ENCODE measurements around the gene MB21D2. TPM values are rescaled to one million over a fixed set of nuclear protein-coding genes. Genes with fewer than 3 reads are reported as not detected.

The MB21D2 gene
- total RNA-seq, 2 experiments from 2014 or later: 6.6 to 7.7 TPM

- Mint-ChIP-seq H3K27me3 (peaks cover 2% of the 10 kb centered on the region), H3K4me1 (peaks cover 30% of the 10 kb centered on the region), H3K4me3 (no peak overlapping the region), H3K36me3 (ENCODE audit: low read depth) (no peaks in the 10 kb centered on the region), H3K9me3 (no peaks in the 10 kb centered on the region), H3K27ac (peak overlapping the region; percentile 37)
- POLR2A ChIA-PET: no interaction called here
- CTCF ChIA-PET: interaction anchor here (0.6 to 1.8 kb wide), 3 partner anchors 15 to 224 kb away, joined by 4 to 7 read pairs (median 7); partner anchors contain the start of gene MB21D2
- DNase-seq: no peak
Measured at GRCh38 chr3:192818126-192818525, 99.5 kb downstream of the MB21D2 start.

- no peaks in the 10 kb centered on the region for H3K9me3 Mint-ChIP-seq
- peak overlapping the region; percentile 37 for H3K27ac Mint-ChIP-seq
- POLR2A ChIA-PET: no interaction called here
- peaks cover 30% of the 10 kb centered on the region for H3K4me1 Mint-ChIP-seq
- DNase-seq: no peak
- CTCF ChIA-PET: interaction anchor here (0.6 to 1.8 kb wide), 5 partner anchors 15 to 225 kb away, joined by 3 to 7 read pairs (median 4); partner anchors contain the start of gene MB21D2
- no peak overlapping the region for H3K4me3 Mint-ChIP-seq
- peaks cover 2% of the 10 kb centered on the region for H3K27me3 Mint-ChIP-seq
- H3K36me3 Mint-ChIP-seq (ENCODE audit: low read depth): no peaks in the 10 kb centered on the region
Measured at GRCh38 chr3:192817506-192817905, 100.2 kb downstream of the MB21D2 start.

DNA sequence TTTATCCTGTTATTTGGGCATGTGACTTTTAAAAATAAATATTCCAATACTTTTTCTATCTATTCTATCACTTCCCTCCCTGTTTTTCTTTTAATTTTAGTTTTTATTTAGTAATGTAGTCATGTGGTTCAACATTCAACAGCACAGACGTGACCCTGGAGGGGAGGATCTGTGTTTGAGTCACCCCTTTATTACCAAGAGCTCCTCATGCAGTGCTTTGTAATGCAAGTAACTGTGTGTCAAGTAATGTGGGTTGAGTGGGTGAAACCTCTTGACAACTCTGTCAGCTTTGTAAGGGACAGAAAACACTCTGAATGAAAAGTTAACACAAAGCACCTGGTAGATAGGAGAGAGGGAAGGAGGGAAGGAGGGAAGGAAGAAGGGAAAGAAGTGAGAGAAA is 100.6 kb downstream of the MB21D2 start:
- H3K27ac Mint-ChIP-seq: peak overlapping the region; percentile 52
- no peak for DNase-seq
- H3K4me1 Mint-ChIP-seq: peaks cover 30% of the 10 kb centered on the region
- no peak overlapping the region for H3K4me3 Mint-ChIP-seq
- no peaks in the 10 kb centered on the region for H3K36me3 Mint-ChIP-seq (ENCODE audit: low read depth)
- no peaks in the 10 kb centered on the region for H3K9me3 Mint-ChIP-seq
- ChIA-PET POLR2A (no interaction called here), CTCF (interaction anchor here (0.8 to 2.3 kb wide), 6 partner anchors 15 to 225 kb away, joined by 3 to 7 read pairs (median 4); partner anchors contain the start of gene MB21D2)
- H3K27me3 Mint-ChIP-seq: peaks cover 2% of the 10 kb centered on the region

GRCh38 chr3:192816351-192816750 is 101.3 kb downstream of the MB21D2 start:
- no peak overlapping the region for H3K27ac Mint-ChIP-seq
- ChIA-PET POLR2A (no interaction called here), CTCF (interaction anchor here (0.8 to 2.3 kb wide), 10 partner anchors 13 to 224 kb away, joined by 3 to 7 read pairs (median 3); partner anchors contain the start of gene MB21D2)
- peaks cover 2% of the 10 kb centered on the region for H3K27me3 Mint-ChIP-seq
- H3K36me3 Mint-ChIP-seq (ENCODE audit: low read depth): no peaks in the 10 kb centered on the region
- no peaks in the 10 kb centered on the region for H3K9me3 Mint-ChIP-seq
- H3K4me3 Mint-ChIP-seq: no peak overlapping the region
- no peak for DNase-seq
- H3K4me1 Mint-ChIP-seq: peaks cover 30% of the 10 kb centered on the region

DNA sequence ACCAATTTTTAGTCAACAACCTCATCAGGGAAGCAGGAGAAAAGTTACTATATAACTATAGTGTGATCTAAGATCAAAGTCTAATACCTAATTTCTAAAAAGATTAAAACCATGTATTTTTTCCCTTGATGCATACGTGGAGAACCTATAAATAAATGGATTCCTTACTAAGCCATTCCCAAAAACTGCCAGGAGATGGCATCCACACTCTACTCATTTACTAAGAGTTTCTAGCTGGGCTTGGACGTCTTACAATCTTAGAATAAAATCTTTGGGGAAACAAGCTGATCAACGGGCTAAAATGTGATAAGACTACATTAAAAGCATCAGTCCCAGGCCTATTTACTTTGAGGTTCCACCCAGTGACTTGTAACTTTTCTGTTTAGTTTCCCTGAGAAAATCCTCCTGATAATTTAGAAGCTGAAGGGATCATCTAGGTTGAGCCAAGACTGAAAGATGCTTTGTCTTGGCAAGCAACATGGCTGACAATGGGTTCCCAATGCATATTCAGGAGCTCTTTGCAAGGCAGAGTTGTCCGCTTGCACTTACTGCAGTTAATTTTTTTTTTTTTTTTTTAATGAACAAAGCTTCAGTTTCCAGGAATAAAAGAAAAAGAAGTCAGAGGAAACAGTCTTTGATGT is 104.8 kb downstream of the MB21D2 start:
- H3K27me3 Mint-ChIP-seq: peaks cover 3% of the 10 kb centered on the region
- peaks cover 16% of the 10 kb centered on the region for H3K4me1 Mint-ChIP-seq
- no peaks in the 10 kb centered on the region for H3K36me3 Mint-ChIP-seq (ENCODE audit: low read depth)
- H3K9me3 Mint-ChIP-seq: no peaks in the 10 kb centered on the region
- H3K4me3 Mint-ChIP-seq: no peak overlapping the region
- DNase-seq: peak; percentile 32
- no peak overlapping the region for H3K27ac Mint-ChIP-seq
- CTCF ChIA-PET: interaction anchor here (0.5 to 1.6 kb wide), 7 partner anchors 10 to 650 kb away, joined by 3 to 8 read pairs (median 3); partner anchors contain the start of gene MB21D2
- POLR2A ChIA-PET: no interaction called here

DNA sequence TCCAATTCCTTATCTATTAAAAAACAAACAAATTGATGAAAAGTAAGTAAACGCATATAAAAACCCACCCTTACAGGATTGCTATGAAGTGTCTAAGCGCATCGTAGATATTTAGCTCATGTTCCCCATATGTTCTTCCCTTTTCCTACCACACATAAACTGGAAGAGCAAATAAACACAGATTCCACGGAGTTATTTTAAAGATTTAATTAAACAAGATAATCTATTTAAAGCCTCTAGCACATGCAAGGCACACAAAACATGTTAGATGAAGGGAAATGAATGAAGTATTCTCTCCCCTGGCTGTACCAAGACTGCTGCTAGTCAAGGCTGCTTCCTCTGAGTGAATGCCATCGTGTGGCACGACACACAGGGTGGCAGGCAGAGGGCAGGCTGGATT is 111.9 kb downstream of the MB21D2 start:
- ChIA-PET POLR2A (no interaction called here), CTCF (no interaction called here)
- Mint-ChIP-seq H3K27ac (no peak overlapping the region), H3K4me1 (no peaks in the 10 kb centered on the region), H3K9me3 (no peaks in the 10 kb centered on the region), H3K27me3 (peaks cover under 1% of the 10 kb centered on the region), H3K4me3 (no peak overlapping the region), H3K36me3 (ENCODE audit: low read depth) (no peaks in the 10 kb centered on the region)
- no peak for DNase-seq

- no peaks in the 10 kb centered on the region for H3K4me1 Mint-ChIP-seq
- H3K27me3 Mint-ChIP-seq: no peaks in the 10 kb centered on the region
- H3K9me3 Mint-ChIP-seq: no peaks in the 10 kb centered on the region
- ChIA-PET CTCF (no interaction called here), POLR2A (no interaction called here)
- H3K4me3 Mint-ChIP-seq: no peak overlapping the region
- DNase-seq: no peak
- no peaks in the 10 kb centered on the region for H3K36me3 Mint-ChIP-seq (ENCODE audit: low read depth)
- no peak overlapping the region for H3K27ac Mint-ChIP-seq
Measured at GRCh38 chr3:192804502-192804901, 113.2 kb downstream of the MB21D2 start.

GRCh38 chr3:192802957-192803899 is 114.4 kb downstream of the MB21D2 start:
- H3K4me3 Mint-ChIP-seq: no peak overlapping the region
- DNase-seq: no peak
- H3K27ac Mint-ChIP-seq: no peak overlapping the region
- ChIA-PET POLR2A (no interaction called here), CTCF (interaction anchor here (0.8 to 1.8 kb wide), 4 partner anchors 9 to 117 kb away, joined by 3 to 7 read pairs (median 4); no protein-coding TSS in a partner anchor)
- no peaks in the 10 kb centered on the region for H3K4me1 Mint-ChIP-seq
- no peaks in the 10 kb centered on the region for H3K36me3 Mint-ChIP-seq (ENCODE audit: low read depth)
- H3K27me3 Mint-ChIP-seq: no peaks in the 10 kb centered on the region
- no peaks in the 10 kb centered on the region for H3K9me3 Mint-ChIP-seq

DNA sequence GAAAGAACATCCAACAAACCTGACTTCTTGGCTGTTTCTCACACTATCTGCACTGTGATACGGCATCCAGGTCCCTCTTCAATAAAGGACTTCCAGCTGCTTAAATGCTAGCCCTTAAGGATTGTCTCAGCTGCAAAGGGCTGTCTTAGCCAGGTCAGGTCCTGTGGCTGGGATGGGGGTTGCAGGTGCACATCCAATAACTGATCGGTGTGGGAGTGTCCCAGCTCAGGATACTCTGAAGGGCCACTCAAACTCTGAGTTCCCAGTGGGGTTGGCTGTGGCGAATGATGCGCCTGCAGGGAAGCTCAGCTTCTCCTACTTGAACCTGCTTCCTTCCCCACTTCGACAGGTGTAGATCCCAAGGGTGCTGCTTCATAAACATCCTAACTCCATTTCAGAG is 115.7 kb downstream of the MB21D2 start:
- no peaks in the 10 kb centered on the region for H3K27me3 Mint-ChIP-seq
- no peak overlapping the region for H3K27ac Mint-ChIP-seq
- no peak overlapping the region for H3K4me3 Mint-ChIP-seq
- H3K4me1 Mint-ChIP-seq: no peaks in the 10 kb centered on the region
- CTCF ChIA-PET: no interaction called here
- no peaks in the 10 kb centered on the region for H3K9me3 Mint-ChIP-seq
- POLR2A ChIA-PET: no interaction called here
- no peaks in the 10 kb centered on the region for H3K36me3 Mint-ChIP-seq (ENCODE audit: low read depth)
- DNase-seq: no peak

DNA sequence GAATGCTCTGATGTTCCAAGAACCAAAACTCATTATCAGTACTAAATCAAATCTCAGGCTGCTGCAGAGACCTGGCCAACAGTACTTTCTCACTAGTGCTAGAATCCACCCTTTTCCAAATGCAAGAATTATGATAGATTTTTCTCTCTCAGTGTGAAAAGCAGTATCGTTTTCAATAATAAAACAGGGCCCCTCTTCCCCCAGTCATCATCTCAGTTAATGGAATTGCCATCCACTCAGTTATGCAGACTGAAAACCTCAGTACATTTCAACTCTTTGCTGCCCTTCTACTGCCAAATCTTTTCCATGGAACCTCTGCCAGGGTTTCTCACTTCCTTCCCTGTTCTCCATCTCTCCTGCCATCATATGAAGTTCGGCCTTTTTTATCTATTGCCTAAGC is 117.9 kb downstream of the MB21D2 start:
- no peaks in the 10 kb centered on the region for H3K4me1 Mint-ChIP-seq
- no peaks in the 10 kb centered on the region for H3K27me3 Mint-ChIP-seq
- DNase-seq: no peak
- no peak overlapping the region for H3K27ac Mint-ChIP-seq
- POLR2A ChIA-PET: no interaction called here
- H3K36me3 Mint-ChIP-seq (ENCODE audit: low read depth): no peaks in the 10 kb centered on the region
- H3K4me3 Mint-ChIP-seq: no peak overlapping the region
- no peaks in the 10 kb centered on the region for H3K9me3 Mint-ChIP-seq
- CTCF ChIA-PET: no interaction called here

GRCh38 chr3:192795021-192795420 is 122.6 kb downstream of the MB21D2 start:
- ChIA-PET CTCF (interaction anchor here (1.2 kb wide), 1 partner anchor 8 kb away, joined by 6 read pairs; no protein-coding TSS in a partner anchor), POLR2A (no interaction called here)
- Mint-ChIP-seq H3K9me3 (no peaks in the 10 kb centered on the region), H3K4me3 (no peak overlapping the region), H3K27me3 (no peaks in the 10 kb centered on the region), H3K4me1 (no peaks in the 10 kb centered on the region), H3K27ac (no peak overlapping the region), H3K36me3 (ENCODE audit: low read depth) (no peaks in the 10 kb centered on the region)
- no peak for DNase-seq

DNA sequence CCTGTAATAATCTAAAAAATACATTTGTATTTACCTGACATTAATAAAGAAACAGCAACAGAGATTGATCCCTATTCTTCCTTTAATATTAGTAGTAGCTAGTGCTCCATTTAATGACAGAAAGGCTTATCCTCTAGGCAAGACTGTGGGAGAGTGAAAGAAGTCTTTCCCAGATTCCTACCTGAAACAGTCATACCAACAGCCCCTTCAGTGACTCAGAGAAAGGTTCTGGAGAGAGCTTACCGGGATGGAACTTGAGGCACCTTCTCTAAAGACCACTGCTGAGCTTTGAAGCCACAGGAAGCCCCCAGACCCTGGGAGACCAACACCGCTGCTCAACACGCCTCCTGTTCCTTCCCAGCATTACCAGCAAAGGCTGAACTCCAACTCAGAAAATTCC is 123.4 kb downstream of the MB21D2 start:
- Mint-ChIP-seq H3K9me3 (no peaks in the 10 kb centered on the region), H3K27ac (no peak overlapping the region), H3K4me1 (no peaks in the 10 kb centered on the region), H3K27me3 (no peaks in the 10 kb centered on the region), H3K36me3 (ENCODE audit: low read depth) (no peaks in the 10 kb centered on the region), H3K4me3 (no peak overlapping the region)
- DNase-seq: no peak
- POLR2A ChIA-PET: no interaction called here
- CTCF ChIA-PET: interaction anchor here (1.2 kb wide), 1 partner anchor 9 kb away, joined by 6 read pairs; no protein-coding TSS in a partner anchor

All from activated CD4-positive, alpha-beta T cell treated with anti-CD3 and anti-CD28 coated beads, Interleukin-2, amount 10 ng/mL, durations not matched to agents 7 days and 5 days (primary cell).